Forelimb muscle (tissue), 1 donor: ENCODE results near the gene CATSPERB. TPM values are rescaled to one million over a fixed set of nuclear protein-coding genes. Genes with fewer than 3 reads are reported as not detected.
"Not testable (repeated sequence)": the region's sequence is repeated elsewhere in the genome, so short reads cannot be mapped to it uniquely, and the experiment has no call there.

Experiments
- DNase-seq: peaks from one replicate; pipeline ENCODE4 v3.0.0-alpha.2; 2013; ENCODE audit warnings: low read depth
- polyA plus RNA-seq: library from polyadenylated mRNA; unstranded; fragments of 120-200 nt; gene quantifications from one replicate; pipeline ENCODE4 v1.2.1, GENCODE V29; 2013; ENCODE audit not compliant: insufficient read length

The CATSPERB gene, protein sequence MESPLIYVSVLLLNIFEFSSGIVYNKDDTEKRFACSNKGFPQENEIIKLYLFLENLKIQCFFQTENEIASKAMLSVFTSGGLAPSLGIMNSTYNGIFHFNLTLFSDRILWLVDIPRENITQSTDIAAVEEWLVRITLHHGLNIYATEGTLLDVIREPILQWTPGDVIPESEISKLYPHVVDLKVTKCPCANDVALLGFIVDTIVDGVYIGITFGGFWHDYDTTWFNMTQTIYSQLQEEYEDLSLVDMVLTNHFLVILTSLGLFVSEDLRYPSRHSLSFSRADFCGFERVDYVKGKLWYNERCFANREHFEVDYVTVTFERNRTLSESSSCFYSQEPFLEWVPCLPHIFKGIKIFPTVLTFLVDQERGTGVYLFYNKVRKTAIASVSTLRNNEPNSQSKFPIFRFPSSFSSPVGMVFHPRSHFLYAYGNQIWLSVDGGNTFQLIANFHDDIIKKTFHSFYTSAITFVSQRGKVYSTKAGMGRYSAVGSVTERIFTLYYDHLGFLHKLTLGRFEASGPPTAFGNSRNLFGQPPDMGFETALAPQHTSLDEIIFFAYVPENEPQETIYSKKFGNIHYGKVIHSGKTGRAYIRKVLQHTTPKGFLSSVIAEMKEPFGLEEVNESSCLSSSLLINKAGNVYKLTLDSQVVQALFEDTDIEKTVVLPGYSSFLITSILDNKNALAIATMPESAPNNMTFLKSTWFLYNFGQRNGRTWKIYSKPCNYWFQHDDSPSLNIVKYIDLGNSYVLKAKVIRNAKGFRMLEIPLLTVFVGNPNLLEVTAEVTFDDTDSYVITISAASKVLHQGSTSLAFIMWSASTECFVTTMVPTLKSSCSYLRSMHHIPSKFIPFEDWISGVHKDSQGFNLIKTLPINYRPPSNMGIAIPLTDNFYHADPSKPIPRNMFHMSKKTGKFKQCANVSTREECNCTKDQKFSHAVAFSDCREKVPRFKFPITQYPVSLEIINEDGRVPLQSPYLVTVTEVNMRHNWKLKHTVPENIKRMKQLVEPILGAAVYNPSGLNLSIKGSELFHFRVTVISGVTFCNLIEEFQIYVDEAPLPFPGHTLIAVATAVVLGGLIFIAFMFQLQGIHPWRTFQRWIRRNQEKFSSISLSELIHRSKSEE
- polyA plus RNA-seq = 0.09 TPM

DNA sequence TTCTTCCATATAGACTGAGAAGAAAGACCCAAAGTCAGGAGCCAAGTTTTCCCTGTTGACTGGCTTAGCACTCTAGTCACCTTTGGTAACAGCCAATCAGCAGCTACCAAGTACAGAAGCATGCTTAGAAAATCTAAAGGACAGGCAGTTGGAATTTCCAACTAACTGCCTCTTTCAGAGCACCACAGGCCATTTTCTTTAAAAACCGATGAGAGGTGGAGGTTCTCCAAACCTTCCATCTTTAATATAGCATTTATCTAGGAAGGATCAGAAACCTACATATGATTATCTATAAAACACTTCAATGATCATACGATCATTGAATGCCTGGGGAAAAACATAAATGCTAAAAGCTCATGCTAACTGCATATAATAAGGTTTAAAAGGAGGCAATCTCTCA, at the start of gene CATSPERB:
Gene CATSPERB, minus strand, starts transcription at position 101 of the 400 bp plus-strand sequence. CDS start 2,607 bp downstream, outside the sequence.
- no peak for DNase-seq

DNA sequence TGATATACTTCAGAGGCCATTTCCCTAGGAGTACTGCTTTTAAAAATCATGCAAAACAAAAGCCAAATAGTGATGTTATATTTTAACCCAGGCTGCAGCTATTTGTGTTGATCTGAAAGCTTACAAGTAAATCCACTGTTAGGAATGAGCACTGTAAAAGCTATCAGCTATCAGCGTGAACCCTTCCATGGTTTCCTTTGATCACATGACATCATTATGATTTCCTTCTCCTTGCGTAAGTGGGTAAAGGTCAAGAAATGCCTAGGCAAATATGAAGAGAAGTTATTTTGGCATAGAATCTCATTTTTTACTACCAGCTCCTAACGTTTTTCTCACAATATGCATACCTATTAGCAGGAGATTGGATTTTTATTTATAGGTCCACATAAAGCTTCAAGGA, 48.6 kb upstream of the CATSPERB start:
- no peak for DNase-seq

DNA sequence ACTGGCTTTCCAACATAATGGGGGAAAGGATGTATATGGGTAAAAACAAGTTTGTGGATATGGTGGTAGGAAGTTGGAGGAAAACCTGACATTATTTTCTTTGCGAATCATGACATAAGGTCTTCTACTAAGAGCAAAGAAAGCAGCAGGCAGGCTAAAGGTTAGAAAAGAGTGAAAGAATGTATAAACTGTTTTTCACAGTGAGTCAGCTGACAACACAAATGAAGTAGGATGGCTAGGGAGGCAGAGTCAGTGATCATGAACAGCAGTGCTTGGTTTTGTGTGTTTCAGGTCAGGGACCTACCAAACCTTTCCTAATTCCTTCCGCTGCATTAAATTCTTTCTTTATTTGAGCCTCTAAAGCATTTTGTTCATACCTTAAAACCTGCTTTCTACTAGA, 46.3 kb upstream of the CATSPERB start:
- DNase-seq = no peak

DNA sequence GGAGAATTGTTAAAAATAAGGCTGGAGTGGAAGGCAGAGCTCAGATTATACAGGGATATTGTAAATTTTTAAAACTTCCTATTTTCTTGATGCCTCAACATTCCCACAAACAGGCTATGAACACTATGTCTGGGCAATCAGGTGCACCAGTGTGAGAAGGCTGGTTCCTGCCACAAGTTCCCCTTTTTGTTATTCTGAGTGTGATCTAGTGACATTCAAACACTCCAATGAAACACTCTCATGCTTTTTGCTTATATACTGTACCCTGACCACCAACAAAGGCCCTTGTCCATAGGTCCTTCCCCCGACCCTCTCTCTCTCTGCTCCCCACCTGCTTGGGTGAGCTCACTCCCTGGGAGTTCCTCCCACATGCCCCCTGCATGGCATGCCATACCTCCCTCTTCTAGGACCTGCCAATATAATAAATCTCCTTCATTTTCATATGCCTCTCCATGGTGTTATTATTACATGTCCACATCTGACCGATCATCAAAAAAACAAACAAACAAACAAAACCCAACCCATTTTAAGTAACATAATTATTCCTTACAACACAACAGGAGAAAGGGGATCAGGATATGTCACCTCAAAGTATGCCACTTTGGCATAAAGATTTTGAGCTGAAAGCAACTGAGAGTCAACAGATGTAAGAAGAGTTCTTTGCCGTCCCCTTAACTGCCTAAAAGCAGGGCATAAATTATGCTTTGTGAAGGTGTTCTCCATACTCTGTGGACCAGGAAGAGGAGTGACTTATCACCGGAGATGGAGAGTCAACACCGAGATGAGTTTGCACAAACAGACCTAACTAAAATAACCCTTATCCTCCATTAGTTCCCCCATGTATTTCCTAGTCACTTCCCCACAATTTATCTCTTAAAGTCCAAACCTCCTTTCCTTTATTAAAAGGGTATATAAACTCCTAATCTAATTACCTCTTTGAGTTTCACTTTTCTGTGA, 42.5 kb upstream of the CATSPERB start:
- no peak for DNase-seq

DNA sequence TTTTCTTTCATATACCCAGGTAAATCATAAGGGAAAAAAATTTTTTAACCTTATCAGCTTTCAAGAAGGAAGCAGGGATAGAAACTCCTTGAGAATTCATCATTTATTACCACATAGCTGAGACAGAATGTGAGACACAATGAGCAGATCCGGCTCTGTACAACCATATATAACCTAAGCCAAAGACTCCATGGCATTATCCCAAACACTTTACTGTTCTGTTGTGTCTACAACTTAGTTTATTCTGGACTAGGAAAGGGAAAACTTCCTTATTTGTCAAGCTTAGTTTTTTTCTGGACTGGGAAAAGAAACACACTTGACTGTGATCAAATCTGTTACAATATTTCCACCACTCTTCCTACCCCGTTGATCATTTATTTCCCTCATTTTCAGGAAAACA, 38.3 kb upstream of the CATSPERB start:
- DNase-seq = no peak

DNA sequence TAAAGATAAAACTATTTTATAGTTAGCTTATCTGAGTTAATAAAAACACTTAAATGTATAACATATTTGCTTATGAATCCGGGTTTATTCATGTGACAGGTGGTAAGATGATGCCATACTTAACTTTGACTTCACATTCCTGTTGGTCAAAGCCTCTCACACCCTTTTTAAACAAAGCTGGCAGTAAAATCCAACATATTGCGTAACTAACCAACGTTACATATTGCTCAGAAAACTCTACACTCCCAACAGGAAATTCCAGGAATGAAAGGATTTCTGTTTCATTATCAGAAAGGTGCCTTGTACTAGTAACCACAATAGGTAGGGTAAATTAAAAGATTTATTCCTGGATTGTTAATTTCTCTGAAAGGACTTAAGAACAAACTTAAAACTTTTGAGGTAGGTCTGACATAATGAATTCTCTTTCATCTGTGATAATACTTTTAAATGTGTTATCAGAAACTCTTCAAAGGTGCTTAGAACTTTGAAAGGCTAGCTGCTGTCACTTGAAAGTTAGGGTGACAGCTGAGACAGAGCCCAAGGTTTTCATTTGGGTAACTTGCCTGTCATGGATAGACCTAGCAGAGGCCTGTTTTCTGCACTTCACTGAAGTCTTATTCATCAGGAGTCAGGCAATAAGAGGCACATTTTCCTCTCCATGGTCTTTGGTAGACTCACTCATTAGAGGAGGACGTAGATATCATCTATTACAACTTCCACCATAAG, 23.8 kb upstream of the CATSPERB start:
- no peak for DNase-seq

DNA sequence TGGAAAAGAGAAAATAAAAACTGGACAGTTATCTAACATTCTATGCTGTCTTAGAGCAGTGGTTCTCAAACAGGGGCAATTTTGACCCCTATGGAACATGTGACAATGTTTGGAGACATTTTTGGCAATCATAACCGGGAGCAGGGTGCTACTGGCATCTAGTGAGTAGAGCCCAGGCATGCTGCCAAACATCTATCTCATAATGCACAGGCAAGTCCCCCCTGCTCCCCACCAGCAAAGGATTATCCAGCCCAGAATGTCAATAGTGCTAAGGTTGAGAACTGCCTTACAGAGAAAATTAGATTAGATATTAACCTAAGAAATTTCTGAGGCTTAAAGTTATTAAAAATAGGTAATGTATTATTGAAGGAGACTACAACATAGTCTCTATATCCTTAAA, 22.9 kb upstream of the CATSPERB start:
- DNase-seq = no peak

DNA sequence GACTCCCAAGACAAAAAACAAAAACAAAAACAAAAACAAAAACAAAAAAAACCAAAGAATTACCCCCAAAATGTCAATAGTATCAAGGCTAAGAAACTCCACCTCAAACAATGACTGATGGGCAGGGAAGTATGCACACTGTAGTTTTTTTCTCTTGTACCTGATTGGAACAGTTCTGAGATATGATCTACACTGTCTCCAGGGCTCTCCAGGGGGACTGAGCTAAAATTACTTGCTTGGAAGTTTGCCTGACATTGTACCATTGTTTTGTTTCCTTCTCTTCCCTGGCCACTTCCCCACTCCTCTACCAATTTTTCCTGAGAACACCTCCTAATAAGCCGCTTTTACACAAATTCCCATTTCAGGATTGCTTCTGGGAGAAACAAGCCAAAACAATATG, 22.3 kb upstream of the CATSPERB start:
- no peak for DNase-seq

DNA sequence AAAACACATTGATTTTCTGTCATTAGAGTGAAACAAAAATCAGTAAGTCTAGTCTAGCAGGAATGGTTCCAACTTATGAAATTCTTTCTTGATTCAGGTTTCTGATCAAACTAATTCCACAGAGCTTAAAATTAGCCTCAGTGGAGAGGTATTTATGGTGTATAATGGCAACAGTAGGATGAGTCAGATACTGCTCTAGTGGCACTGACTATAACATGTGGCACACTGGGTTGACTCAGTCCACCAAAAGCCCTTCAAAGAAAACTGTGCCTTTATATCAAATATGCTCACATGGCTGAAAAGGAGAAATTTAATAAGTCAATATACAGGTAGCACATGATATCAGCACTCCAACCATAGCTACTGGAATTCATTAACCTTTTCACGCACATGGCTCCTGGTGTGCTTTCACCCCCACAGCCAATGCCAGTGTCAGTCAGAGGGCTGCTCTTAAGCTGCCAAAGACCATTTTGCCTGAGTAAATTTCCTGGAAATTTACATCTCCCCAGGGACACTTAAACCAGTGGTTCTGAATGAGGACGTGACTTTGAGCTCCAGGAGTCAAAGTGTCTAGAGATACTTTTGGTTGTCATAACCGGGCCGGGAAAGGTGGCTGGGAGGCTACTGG, 21.7 kb upstream of the CATSPERB start:
- no peak for DNase-seq

DNA sequence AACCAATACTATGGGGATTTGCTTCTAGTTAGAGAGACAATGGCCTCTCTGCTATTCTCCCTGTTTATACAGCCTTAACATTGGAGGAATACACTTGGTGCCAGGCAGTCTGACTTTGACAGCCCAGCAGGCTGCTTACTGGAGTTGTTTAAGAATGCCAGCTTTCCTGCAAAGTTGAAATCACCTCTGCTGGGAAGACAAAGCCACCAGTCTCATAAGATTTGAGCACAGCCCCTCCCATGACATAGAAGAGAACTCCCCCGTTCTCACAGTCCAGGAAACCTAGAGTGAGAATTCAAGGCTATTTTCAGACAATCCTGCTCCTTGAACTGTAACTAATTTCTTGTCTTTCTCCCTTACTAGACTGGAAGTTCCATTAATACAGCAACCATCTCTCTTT, 21.1 kb upstream of the CATSPERB start:
- no peak for DNase-seq

DNA sequence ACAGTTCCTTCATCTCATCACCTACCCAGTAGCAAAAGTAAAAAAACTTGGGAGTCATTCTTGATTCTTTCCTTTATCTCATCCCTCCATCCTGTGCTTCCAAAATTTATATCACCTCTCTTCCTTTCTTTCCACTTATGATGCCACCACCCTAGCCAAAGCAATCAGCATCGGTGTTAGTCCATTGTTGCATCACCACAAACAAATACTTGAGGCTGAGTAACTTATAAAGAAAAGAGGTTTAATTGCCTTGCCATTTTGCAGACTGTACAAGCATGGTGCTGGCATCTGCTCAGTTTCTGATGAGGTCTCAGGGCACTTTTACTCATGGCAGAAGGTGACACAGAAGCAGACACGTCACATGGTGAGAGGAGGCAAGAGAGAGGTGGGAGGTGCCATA, 19.8 kb upstream of the CATSPERB start:
- DNase-seq = no peak

DNA sequence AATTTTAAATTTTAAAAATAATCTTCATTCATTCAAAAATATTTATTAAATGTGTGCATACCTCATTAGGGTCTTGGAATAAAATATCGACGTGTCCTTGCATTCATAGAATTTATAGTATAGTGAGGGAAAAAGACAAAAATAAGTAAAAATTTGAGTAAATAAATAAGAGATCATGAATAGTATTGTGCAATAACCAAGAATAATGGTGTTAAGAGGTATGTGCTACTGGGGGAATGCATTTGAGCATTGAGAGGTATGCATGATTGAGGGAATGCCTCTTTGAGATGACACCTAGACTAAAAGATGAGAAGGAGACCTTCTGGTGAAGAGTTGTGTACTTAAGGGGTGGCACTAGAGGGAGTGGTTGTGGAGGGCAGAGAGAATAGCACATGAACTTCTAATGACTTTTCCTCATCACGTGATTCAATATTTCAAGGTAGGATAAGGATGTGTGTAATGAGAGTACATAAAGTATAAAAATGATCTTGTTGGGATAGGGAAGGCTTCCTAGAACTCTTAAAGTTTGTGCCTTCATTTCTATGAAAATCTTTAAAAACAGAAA, 18.8 kb upstream of the CATSPERB start:
- DNase-seq = no peak

DNA sequence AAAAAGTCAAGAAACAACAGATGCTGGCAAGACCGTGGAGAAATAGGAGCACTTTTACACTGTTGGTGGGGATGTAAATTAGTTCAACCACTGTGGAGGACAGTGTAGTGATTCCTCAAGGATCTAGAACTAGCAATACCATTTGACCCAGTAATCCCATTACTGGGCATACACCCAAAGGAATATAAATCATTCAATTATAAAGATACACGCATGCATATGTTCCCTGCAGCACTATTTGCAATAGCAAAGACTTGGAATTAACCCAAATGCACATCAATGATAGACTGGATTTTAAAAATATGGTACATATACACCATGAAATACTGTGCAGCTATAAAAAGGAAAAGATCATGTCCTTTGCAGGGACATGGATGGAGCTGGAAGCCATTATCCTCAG, 18.0 kb upstream of the CATSPERB start:
- no peak for DNase-seq

DNA sequence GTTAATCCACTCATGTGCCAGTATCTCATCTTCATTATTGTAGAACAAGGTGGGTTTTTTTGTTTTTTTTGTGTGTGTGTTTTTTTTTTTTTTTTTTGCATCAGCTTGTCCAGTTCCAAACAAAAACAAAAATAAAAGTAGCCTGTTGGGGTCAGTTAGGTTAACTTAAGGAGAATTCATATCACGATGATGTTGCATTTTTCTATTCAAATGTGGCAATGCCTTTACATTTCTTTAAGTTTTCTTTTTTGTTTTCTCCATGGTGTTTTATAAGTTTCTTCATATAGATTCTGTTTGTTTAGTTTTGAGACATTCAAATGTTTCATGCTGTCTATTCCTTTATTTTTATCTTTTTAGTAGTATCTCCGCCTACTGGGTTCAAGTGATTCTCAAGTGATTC, 16.2 kb upstream of the CATSPERB start:
- DNase-seq = no peak

DNA sequence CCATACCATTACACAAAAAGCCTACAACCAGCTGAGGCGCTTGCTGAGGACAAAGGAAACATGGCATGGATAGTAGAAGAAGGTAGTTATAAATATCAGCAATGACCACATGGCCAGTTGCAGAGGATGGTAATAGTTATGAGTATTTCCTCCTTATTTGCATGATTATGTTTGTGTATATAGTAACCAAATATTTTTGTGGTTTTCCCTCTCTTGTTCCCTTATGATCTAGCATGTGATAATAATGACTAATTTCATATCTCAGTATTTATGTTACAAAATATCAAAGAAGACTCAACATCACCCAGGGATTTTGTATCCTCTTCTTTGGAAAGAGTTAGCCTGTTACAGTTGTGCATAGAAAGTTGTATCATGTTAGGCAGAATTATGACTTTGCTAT, 13.5 kb upstream of the CATSPERB start:
- no peak for DNase-seq

DNA sequence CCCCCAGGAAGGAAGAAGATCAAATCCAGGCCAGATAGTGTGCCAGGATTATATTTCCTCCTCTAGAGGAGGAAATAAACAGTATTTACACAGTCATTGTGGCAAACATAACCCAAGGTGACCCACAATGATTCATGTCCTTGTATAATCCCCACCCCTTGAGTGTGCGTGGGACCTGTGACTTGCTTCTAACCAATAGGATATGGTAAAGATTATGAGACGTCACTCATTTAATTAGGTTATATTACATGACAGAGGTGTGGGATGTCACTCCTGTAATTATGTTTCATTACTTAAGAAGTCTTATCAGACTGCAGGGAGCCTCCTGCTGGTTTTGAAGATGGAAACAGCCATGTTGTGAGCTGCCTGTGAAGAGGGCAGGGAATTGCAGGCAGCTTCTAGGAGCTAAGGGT, 12.2 kb upstream of the CATSPERB start:
- DNase-seq = no peak

DNA sequence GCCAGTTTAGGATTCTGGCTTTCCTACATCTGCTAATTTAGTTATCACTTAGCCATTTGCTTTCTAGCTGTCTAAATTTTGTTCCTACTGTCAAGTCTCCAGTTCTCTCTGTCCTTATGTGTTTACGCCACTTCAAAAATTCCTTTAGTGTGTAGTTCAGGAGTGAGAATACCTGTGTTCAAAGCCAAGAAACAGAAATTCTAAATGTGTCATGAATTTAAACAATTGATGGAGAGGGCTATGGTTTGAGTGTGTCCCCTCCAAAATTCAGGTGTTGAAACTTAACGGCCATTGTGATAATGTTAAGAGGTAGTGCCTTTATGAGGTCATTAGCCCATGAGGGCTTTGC, 11.4 kb upstream of the CATSPERB start:
- DNase-seq = no peak

DNA sequence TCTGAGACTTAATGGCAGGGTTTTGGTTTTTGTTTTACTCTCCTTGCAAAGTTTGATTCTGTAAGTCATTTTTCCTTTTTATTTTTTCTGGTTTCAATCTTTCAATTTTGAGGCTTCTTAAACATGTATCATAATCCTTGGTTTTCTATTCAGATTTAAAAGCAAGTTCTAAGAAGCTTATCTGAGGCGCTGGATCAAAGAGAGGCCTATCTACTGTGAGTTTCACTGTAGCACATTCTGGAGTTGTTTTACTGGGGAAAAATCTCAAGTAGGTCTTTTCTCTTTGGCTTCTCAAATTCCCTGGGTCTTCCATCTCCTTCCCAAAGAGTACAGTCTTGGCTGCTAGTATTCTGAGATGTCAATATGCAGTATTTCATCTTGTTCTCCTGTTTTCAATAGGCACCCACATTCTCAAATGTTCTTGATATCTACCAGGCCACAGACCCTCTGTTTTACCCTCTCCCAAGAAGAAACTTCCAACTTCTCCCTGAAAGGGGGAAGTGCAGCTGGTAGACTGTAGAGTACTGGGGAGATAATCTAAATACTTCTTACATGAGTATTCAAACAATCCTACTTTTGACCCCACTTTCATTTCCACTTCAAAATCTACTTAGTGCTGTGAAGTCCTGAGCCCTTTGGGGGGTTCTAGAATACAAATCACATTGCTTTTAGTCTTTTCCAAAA, 10.9 kb upstream of the CATSPERB start:
- no peak for DNase-seq

DNA sequence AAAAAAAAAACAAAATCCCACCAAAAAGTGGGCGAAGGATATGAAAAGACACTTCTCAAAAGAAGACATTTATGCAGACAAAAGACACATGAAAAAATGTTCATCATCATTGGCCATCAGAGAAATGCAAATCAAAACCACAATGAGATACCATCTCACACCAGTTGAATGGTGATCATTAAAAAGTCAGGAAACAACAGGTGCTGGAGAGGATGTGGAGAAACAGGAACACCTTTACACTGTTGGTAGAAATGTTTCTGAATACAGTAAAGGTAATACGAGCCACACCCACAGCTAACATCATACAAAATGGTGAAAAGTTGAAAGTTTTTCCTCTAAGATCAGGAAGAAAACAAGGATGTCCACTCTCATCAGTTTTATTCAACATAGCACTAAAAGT, 8.0 kb upstream of the CATSPERB start:
- not testable (repeated sequence) for DNase-seq
